A549 (cell line): ENCODE data around the gene LARGE1. TPM values are rescaled to one million over a fixed set of nuclear protein-coding genes. Genes with fewer than 3 reads are reported as not detected.

Experiments
- ATAC-seq, 2 experiments: fragments of 200-7000 bp in 1 of 2; fragments of >200 bp in 1 of 2; cut with Nextera tagmentation in 1 of 2; cut with Tn5 transposase in 1 of 2; 3 replicates each; pipeline versions ENCODE4 v1.8.0 to v1.9.1; 2018 to 2020; ENCODE audit warnings: mild to moderate bottlenecking in 1 of 2, moderate library complexity in 1 of 2
- CTCF ChIA-PET: fragments of 300-600 bp; sonication (Branson Sonifier 250); formaldehyde crosslinking; extraction: SDS; loops from one replicate; lab custom pipeline; 2021; ENCODE audit warnings: antibody characterized with exemption, inconsistent platforms; lab: Yijun Ruan, JAX
- POLR2A ChIA-PET: fragments of 350-600 bp; formaldehyde crosslinking; extraction: SDS; loops from one replicate; lab custom pipeline; 2021; ENCODE audit warnings: antibody characterized with exemption, inconsistent platforms; lab: Yijun Ruan, JAX
- DNase-seq, 2 experiments: peaks; one replicate each; pipeline versions ENCODE4 v3.0.0 to v3.0.0-alpha.2; 2011 to 2016; ENCODE audit warnings: low read depth in 1 of 2, low spot score in 1 of 2
- FAIRE-seq: peaks from 2 replicates; lab custom pipeline; 2011; peaks lifted over from hg19 to GRCh38; lab: Jason Lieb, UNC
- H3K27ac ChIP-seq, 2 experiments: fragments of >200 bp; sonication (Bioruptor Twin); formaldehyde crosslinking; 3 replicates each; pipeline ENCODE4 v1.5.1; 2016 to 2017
- H3K4me1 ChIP-seq: fragments of >200 bp; sonication (Bioruptor Twin); formaldehyde crosslinking; 3 replicates; pipeline ENCODE4 v1.6.1; 2016
- H3K4me2 ChIP-seq: fragments of >200 bp; sonication (Bioruptor Twin); formaldehyde crosslinking; 3 replicates; pipeline ENCODE4 v1.6.1; 2016
- H3K4me3 ChIP-seq: fragments of >200 bp; sonication (Bioruptor Twin); formaldehyde crosslinking; 3 replicates; pipeline ENCODE4 v1.5.1; 2016
- H3K9me3 ChIP-seq: fragments of >200 bp; sonication (Bioruptor Twin); formaldehyde crosslinking; 3 replicates; pipeline ENCODE4 v1.6.1; 2016
- CBX2 ChIP-seq: fragments of 200-600 bp; sonication (generic); IDR thresholded peaks from 2 replicates; pipeline ENCODE4 v1.6.1; 2016; ENCODE audit warnings: low read depth, mild to moderate bottlenecking, borderline replicate concordance
- CBX8 ChIP-seq: fragments of 200-600 bp; sonication (generic); IDR thresholded peaks from 2 replicates; pipeline ENCODE4 v1.6.1; 2016
- CHD2 ChIP-seq: fragments of 150-350 bp; IDR thresholded peaks from 2 replicates; pipeline ENCODE4 v1.6.1; 2014; ENCODE audit warnings: low read length; ENCODE audit not compliant: partially characterized antibody
- CHD4 ChIP-seq: fragments of 200-600 bp; sonication (generic); IDR thresholded peaks from 2 replicates; pipeline ENCODE4 v1.6.1; 2016; ENCODE audit warnings: antibody characterized with exemption, mild to moderate bottlenecking, borderline replicate concordance
- EHF ChIP-seq: fragments of 250-450 bp; sonication (Bioruptor Pico); IDR thresholded peaks from 2 replicates; pipeline ENCODE4 v1.5.0; 2020; ENCODE audit warnings: mild to moderate bottlenecking
- FOSB ChIP-seq: fragments of 250-450 bp; sonication (Bioruptor Pico); IDR thresholded peaks from 2 replicates; pipeline ENCODE4 v1.5.0; 2020; ENCODE audit warnings: mild to moderate bottlenecking, moderate library complexity
- HMGXB4 ChIP-seq: fragments of 250-450 bp; sonication (Bioruptor Pico); IDR thresholded peaks from 2 replicates; pipeline ENCODE4 v1.5.0; 2021; ENCODE audit warnings: mild to moderate bottlenecking, moderate library complexity, borderline replicate concordance
- HOXB13 ChIP-seq: fragments of 250-450 bp; sonication (Bioruptor Pico); IDR thresholded peaks from 2 replicates; pipeline ENCODE4 v1.5.0; 2020; ENCODE audit warnings: low read depth, mild to moderate bottlenecking, moderate library complexity
- JUN ChIP-seq, 2 experiments: fragments of >200 bp; sonication (Bioruptor Twin); formaldehyde crosslinking; IDR thresholded peaks; 2 replicates in 1 of 2; 3 replicates in 1 of 2; pipeline ENCODE4 v1.6.1; 2016 to 2017
- KDM5A ChIP-seq: fragments of 200-600 bp; sonication (generic); IDR thresholded peaks from 2 replicates; pipeline ENCODE4 v1.6.1; 2016; ENCODE audit warnings: antibody characterized with exemption, mild to moderate bottlenecking
- MYC ChIP-seq: IDR thresholded peaks from 2 replicates; pipeline ENCODE4 v1.6.1; 2012; ENCODE audit warnings: mild to moderate bottlenecking, inconsistent platforms, low read length, improper control_type of control experiment, borderline replicate concordance
- NR3C1 ChIP-seq: fragments of >200 bp; sonication (Bioruptor Twin); formaldehyde crosslinking; IDR thresholded peaks from 3 replicates; pipeline ENCODE4 v1.6.1; 2017
- PHF8 ChIP-seq: fragments of 200-600 bp; sonication (generic); IDR thresholded peaks from 2 replicates; pipeline ENCODE4 v1.6.1; 2016; ENCODE audit warnings: low read depth, mild to moderate bottlenecking, antibody characterized with exemption, moderate library complexity, borderline replicate concordance
- POLR2A ChIP-seq: IDR thresholded peaks from 2 replicates; pipeline ENCODE4 v1.6.1; 2012; ENCODE audit warnings: mild to moderate bottlenecking, low read length
- POLR2AphosphoS2 ChIP-seq: conservative IDR thresholded peaks from 2 replicates; pipeline ENCODE4 v1.6.1; 2012; ENCODE audit warnings: low read length, improper control_type of control experiment, inconsistent platforms
- RAD21 ChIP-seq, 2 experiments: fragments of >200 bp in 1 of 2; sonication (Bioruptor Twin) in 1 of 2; formaldehyde crosslinking in 1 of 2; IDR thresholded peaks in 1 of 2; conservative IDR thresholded peaks in 1 of 2; 2 replicates in 1 of 2; 3 replicates in 1 of 2; pipeline ENCODE4 v1.6.1; 2012 to 2018; ENCODE audit warnings: inconsistent platforms in 1 of 2
- RARB ChIP-seq: fragments of 250-450 bp; sonication (Bioruptor Pico); IDR thresholded peaks from 2 replicates; pipeline ENCODE4 v1.8.0; 2021; ENCODE audit warnings: mild to moderate bottlenecking, moderate library complexity
- SREBF2 ChIP-seq: fragments of 450-650 bp; IDR thresholded peaks from 2 replicates; pipeline ENCODE4 v1.6.1; 2014; ENCODE audit warnings: mild to moderate bottlenecking, moderate library complexity
- ZFP36 ChIP-seq: fragments of 450-650 bp; IDR thresholded peaks from 2 replicates; pipeline ENCODE4 v1.6.1; 2014; ENCODE audit warnings: borderline replicate concordance; ENCODE audit not compliant: partially characterized antibody
- ZSCAN20 ChIP-seq: fragments of 250-450 bp; sonication (Bioruptor Pico); IDR thresholded peaks from 2 replicates; pipeline ENCODE4 v1.8.0; 2022; ENCODE audit warnings: mild to moderate bottlenecking, moderate library complexity
- WGBS: methylation state at CpG from one replicate; pipeline ENCODE4 v1.1.6; 2017; ENCODE audit errors: missing lambda C conversion rate; 5-methylcytosine and 5-hydroxymethylcytosine counted together
- polyA plus RNA-seq, 4 experiments: library from polyadenylated mRNA; depleted of rRNA in 3 of 4; stranded (reverse); fragments of >200 nt; fragmentation: RNase III in 1 of 4; extraction: RNeasy Plus Mini Kit Qiagen cat#74134 plus additional on column Dnase treatment in 1 of 4; gene quantifications; 2 replicates in 3 of 4; 3 replicates in 1 of 4; pipeline ENCODE4 v1.2.3, GENCODE V29; 2011 to 2017
- TF ChIP-seq, protein P1 (sequence below): fragments of >200 bp; sonication (Bioruptor Twin); formaldehyde crosslinking; IDR thresholded peaks from 3 replicates; pipeline ENCODE4 v1.5.1; 2016
- TF ChIP-seq, protein P2 (sequence below): fragments of >200 bp; sonication (Bioruptor Twin); formaldehyde crosslinking; IDR thresholded peaks from 2 replicates; pipeline ENCODE4 v1.6.1; 2016
- TF ChIP-seq, protein P3 (sequence below): fragments of >200 bp; sonication (Bioruptor Twin); formaldehyde crosslinking; IDR thresholded peaks from 3 replicates; pipeline ENCODE4 v1.6.1; 2016

The LARGE1 gene
- polyA plus RNA-seq, 2 of the 4 experiments (the other 2 are of a cell fraction), result 2.7 to 5.8 TPM

GRCh38 chr22:33477120-33478111 is 442.9 kb downstream of the LARGE1 start:
- TF ChIP-seq MYC, result no peak
- no peak for TF ChIP-seq CHD4
- no peak for TF ChIP-seq POLR2A
- TF ChIP-seq, protein P1, sequence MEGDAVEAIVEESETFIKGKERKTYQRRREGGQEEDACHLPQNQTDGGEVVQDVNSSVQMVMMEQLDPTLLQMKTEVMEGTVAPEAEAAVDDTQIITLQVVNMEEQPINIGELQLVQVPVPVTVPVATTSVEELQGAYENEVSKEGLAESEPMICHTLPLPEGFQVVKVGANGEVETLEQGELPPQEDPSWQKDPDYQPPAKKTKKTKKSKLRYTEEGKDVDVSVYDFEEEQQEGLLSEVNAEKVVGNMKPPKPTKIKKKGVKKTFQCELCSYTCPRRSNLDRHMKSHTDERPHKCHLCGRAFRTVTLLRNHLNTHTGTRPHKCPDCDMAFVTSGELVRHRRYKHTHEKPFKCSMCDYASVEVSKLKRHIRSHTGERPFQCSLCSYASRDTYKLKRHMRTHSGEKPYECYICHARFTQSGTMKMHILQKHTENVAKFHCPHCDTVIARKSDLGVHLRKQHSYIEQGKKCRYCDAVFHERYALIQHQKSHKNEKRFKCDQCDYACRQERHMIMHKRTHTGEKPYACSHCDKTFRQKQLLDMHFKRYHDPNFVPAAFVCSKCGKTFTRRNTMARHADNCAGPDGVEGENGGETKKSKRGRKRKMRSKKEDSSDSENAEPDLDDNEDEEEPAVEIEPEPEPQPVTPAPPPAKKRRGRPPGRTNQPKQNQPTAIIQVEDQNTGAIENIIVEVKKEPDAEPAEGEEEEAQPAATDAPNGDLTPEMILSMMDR, result no peak
- TF ChIP-seq FOSB (CRISPR knock-in tag), result no peak
- TF ChIP-seq POLR2AphosphoS2, result no peak
- no peak for TF ChIP-seq JUN (IDR thresholded peaks at IDR 0.05)
- TF ChIP-seq, protein P2, sequence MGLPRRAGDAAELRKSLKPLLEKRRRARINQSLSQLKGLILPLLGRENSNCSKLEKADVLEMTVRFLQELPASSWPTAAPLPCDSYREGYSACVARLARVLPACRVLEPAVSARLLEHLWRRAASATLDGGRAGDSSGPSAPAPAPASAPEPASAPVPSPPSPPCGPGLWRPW, result no peak
- TF ChIP-seq PHF8, result no peak
- no peak for TF ChIP-seq SREBF2
- no peak for TF ChIP-seq RARB
- TF ChIP-seq CHD2, result no peak
- no peak for TF ChIP-seq ZFP36
- no peak for TF ChIP-seq CBX2
- no peak for TF ChIP-seq KDM5A
- TF ChIP-seq ZSCAN20 (CRISPR knock-in tag), result no peak
- TF ChIP-seq HOXB13, result no peak
- TF ChIP-seq NR3C1, result no peak
- peaks cover 11% of the 10 kb centered on the region for H3K4me1 ChIP-seq
- 78% methylated on average over 13 of the region's 13 CpGs for WGBS

GRCh38 chr22:33476716-33477115 is 443.6 kb downstream of the LARGE1 start:
- H3K4me2 ChIP-seq, result peak overlapping the region; percentile 55
- H3K4me3 ChIP-seq, result no peak overlapping the region
- CTCF ChIA-PET, result interaction anchor here (0.5 kb wide), 1 partner anchor 77 kb away, joined by 4 read pairs; no protein-coding TSS in a partner anchor
- peak; percentile 7 to 15 for DNase-seq
- POLR2A ChIA-PET, result no interaction called here
- ATAC-seq, result no peak; a peak in 2 of 6 replicates
- 0 out of 6 replicates have a peak overlapping the region, but pooled peaks of 1 of the 2 experiments have one; percentile 10 for H3K27ac ChIP-seq
- WGBS, result 16% methylated on average over 13 of the region's 13 CpGs
- no peaks in the 10 kb centered on the region for H3K9me3 ChIP-seq
- peaks cover 11% of the 10 kb centered on the region for H3K4me1 ChIP-seq
- no peak for FAIRE-seq
- TF ChIP-seq CHD2 (no peak), CBX8 (no peak), RAD21 (conservative IDR thresholded peaks at IDR 0.05 in 1 of 2, IDR thresholded peaks at IDR 0.05 in 1 of 2) (no peak), HMGXB4 (CRISPR knock-in tag) (no peak), EHF (CRISPR knock-in tag) (no peak)
- TF ChIP-seq, protein P3, sequence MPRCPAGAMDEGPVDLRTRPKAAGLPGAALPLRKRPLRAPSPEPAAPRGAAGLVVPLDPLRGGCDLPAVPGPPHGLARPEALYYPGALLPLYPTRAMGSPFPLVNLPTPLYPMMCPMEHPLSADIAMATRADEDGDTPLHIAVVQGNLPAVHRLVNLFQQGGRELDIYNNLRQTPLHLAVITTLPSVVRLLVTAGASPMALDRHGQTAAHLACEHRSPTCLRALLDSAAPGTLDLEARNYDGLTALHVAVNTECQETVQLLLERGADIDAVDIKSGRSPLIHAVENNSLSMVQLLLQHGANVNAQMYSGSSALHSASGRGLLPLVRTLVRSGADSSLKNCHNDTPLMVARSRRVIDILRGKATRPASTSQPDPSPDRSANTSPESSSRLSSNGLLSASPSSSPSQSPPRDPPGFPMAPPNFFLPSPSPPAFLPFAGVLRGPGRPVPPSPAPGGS, result no peak

More at GRCh38 chr22:33477120-33478111, 442.9 kb downstream of the LARGE1 start:
- ChIA-PET CTCF (no interaction called here), POLR2A (no interaction called here)
- no peaks in the 10 kb centered on the region for H3K9me3 ChIP-seq
- H3K4me2 ChIP-seq, result peak overlapping the region; percentile 55
- no peak for DNase-seq
- H3K4me3 ChIP-seq, result no peak overlapping the region
- no peak for FAIRE-seq
- 0 out of 6 replicates have a peak overlapping the region, but pooled peaks of 1 of the 2 experiments have one; percentile 10 for H3K27ac ChIP-seq
- ATAC-seq, result no peak
